ENCODE results near the gene ADAMTS13.

Gene ADAMTS13

DNA sequence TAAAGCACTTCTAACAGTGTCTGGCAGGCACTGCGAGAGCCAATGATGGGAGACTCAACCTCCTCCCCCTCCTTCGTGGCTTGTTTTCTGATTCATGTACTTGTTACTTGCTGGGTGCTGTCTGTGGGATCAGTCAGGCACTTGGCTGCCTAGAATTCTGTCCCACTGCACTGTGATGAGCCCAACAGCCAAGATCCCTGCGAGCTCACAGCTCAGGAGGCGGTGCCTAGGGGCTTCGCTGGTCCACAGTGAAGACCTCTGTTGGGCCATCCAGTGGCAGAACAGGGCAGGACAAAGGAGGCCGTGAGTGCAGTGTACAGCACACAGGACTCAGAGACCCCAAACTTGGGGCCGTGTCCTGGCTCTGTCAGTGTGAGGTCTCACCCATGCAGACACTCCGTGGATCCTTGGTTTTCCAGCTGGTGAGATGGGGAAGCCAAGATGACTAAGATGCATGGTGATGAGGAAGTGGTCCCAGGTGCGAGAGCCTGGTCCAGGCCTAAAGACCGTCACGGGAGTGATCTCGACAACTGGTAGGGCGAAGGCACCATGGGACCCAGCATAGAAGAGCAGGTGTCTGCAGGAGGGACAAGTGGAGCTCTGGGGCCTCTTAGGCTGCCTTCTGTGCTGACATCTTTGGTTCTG, 83.1 kb downstream of the ADAMTS13 start:
- H3K4me3 ChIP-seq (ENCODE audit: low read length): no peak overlapping the region
- TF ChIP-seq, protein P1, sequence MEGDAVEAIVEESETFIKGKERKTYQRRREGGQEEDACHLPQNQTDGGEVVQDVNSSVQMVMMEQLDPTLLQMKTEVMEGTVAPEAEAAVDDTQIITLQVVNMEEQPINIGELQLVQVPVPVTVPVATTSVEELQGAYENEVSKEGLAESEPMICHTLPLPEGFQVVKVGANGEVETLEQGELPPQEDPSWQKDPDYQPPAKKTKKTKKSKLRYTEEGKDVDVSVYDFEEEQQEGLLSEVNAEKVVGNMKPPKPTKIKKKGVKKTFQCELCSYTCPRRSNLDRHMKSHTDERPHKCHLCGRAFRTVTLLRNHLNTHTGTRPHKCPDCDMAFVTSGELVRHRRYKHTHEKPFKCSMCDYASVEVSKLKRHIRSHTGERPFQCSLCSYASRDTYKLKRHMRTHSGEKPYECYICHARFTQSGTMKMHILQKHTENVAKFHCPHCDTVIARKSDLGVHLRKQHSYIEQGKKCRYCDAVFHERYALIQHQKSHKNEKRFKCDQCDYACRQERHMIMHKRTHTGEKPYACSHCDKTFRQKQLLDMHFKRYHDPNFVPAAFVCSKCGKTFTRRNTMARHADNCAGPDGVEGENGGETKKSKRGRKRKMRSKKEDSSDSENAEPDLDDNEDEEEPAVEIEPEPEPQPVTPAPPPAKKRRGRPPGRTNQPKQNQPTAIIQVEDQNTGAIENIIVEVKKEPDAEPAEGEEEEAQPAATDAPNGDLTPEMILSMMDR (conservative IDR thresholded peaks at IDR 0.05; ENCODE audit: low read depth, low read length): no peak
- DNase-seq (ENCODE audit: low read depth): no peak

DNA sequence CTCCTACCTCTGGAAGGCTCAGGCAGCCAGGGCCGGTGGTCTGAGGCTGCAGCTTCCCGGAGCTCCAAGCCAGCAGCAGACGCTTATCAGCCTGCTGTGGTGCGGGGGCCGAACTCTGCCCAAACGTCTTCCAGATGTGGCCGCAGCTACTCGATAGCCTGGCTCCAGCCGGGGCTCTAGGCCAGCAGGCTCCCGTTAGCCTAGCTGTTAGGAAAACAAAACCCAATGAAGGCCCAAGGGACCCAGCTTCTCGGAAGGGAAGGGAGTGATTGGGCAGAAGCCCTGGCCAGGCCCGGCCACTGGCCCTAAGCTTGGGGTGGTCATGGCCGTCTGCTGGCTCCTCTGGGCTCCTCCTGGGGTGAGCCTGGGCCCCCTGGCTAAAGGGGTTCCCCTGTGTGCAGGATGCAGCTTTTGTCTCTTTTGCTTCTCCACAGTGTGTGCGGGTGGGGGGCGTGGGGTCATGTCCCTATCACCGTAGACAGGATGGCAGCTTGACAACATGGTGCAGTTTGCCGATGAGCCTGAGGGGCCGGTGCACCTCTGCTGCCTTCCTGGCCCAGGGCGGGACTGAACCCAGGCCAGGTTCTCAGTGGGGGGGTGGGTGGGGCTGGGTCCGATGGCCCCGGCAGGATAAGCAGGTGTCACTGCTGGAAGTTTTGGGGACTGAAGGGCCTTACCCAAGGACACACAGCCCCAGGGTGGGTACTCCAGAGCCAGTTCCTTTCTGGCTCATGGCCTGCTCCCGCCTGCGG, 83.9 kb downstream of the ADAMTS13 start:
- no peak overlapping the region for H3K4me3 ChIP-seq (ENCODE audit: low read length)
- TF ChIP-seq, protein P1 (conservative IDR thresholded peaks at IDR 0.05; ENCODE audit: low read depth, low read length): no peak
- DNase-seq (ENCODE audit: low read depth): no peak

DNA sequence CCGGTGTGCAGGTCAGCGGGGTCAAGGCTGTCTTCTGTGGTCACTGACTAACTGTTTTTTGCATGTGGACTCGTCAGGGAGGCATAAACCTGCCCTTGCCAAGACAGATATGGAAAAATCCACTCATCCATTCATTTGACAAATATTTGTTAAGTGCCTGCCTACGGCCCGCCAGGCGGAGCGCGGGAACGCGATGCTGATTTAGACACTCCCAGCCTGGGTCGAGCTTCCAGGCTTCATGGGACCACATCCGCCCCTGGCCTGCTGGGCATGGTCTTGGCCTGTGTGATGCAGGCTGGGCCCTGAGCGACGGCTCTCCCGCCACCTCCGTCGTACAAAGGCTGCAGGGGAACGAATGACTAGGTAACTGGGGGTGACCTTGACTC, 84.5 kb downstream of the ADAMTS13 start:
- TF ChIP-seq, protein P1 (conservative IDR thresholded peaks at IDR 0.05; ENCODE audit: low read depth, low read length): no peak
- no peak for DNase-seq (ENCODE audit: low read depth)
- H3K4me3 ChIP-seq (ENCODE audit: low read length): no peak overlapping the region

DNA sequence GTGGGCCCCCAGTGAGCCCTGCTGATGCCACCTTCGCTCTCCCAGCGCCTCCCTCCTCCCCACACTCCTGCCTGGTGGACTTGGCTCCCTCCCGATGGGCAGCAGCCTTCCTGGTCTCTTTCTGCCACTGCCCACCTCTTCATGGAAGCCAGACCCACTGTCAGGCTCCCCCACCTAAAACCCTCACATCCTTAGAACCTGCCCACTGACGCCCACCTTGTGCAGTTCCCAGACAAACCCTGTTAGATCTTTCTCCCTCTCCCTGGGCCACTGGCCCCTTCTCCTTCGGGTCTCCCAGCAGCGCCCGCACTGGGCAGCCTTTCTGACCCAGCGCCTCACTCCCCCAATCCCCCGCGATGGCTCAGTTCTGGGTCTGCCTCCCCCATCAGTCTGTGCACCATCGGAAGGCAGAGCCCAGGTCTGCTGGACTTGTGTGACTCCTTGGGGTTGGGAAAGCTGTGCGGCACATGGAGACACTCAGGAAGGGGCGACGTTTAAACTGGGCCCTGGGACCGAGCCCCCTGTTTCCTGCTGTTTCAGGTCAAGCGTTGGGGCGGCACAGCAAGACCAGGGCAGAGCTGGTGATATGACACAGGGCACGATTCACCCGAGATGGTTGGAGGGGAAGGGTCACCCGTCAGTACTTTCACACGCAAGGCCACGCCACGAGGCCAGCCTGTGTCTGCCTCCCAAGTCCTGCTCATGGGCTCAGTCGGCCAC, 85.2 kb downstream of the ADAMTS13 start:
- H3K4me3 ChIP-seq (ENCODE audit: low read length): no peak overlapping the region
- TF ChIP-seq, protein P1 (conservative IDR thresholded peaks at IDR 0.05; ENCODE audit: low read depth, low read length): no peak
- no peak for DNase-seq (ENCODE audit: low read depth)

DNA sequence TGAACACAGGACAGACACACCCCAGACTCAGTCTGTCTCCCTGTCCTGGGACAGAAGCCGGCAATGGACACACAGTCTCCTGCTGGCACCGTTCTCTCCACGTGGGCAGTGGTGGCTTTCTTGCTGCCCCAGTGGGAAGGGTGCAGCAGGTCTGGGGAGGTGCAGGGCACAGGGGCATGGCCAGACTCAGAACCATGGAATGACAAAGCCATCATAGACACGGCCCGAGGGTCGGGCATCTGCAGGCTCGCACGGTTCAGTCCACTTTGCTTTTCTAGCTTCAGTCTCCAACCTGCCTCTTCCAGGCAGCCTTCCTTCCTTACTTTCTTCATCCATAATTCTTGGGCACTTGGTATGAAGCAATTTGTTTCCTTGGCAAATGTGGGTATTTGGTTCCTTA, 85.9 kb downstream of the ADAMTS13 start:
- no peak for DNase-seq (ENCODE audit: low read depth)
- H3K4me3 ChIP-seq (ENCODE audit: low read length): no peak overlapping the region
- TF ChIP-seq, protein P1 (conservative IDR thresholded peaks at IDR 0.05; ENCODE audit: low read depth, low read length): no peak

Measured in retinal pigment epithelial cell (primary cell).